Lung microvascular endothelial cell (primary cell): ENCODE measurements around the gene CLK2. TPM values are rescaled to one million over a fixed set of nuclear protein-coding genes. Genes with fewer than 3 reads are reported as not detected.
"Not testable (repeated sequence)": the region's sequence is repeated elsewhere in the genome, so short reads cannot be mapped to it uniquely, and the experiment has no call there.

Experiments used
- DNase-seq, 2 donors: peaks; one replicate each; pipeline versions ENCODE4 v3.0.0 to v3.0.0-alpha.2; 2010; ENCODE audit warnings: low read depth in 2 of 2
- total RNA-seq: library from RNA; depleted of rRNA; stranded (reverse); fragments of >200 nt; gene quantifications from 2 replicates; pipeline ENCODE4 v1.2.1, GENCODE V29; 2014

CLK2 gene
- total RNA-seq, 1 donor from 2014 or later, result 24.0 TPM

DNA sequence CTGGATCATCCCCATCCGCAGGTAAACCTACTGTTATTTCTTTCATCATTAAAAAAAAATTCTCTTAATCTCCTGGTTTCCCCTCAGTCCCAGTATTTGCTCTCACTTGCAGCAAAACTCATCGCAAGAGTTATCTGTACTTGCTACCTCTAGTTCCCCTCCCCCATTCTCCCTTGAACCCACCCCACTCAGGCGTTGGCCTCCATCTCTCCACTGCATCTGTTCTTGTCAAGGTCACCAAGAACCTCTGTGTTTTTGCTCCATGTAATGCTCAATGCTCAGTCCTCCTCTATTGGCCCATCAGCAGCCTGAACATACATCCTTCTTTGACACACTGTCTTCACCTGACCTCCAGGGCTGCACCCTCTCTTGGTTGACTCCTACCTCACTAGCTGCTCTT is 23.4 kb upstream of the CLK2 start:
- no peak for DNase-seq

DNA sequence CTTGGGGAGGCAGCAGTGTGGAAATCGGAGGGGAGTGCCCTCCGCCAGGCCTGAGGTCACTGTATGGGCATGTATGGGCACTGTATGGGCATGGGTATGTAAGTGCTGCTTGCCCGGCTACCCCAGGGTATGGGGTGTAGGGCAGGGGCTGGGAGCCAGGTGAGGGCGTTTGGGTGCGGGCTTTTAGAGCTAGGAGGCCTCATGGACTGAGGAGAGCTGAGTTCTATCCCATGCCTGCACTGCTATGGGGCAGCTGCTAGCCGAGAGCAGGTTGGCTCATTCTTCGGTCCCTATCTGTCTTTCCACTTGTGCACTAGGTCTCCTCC is 22.6 kb upstream of the CLK2 start:
- no peak for DNase-seq

DNA sequence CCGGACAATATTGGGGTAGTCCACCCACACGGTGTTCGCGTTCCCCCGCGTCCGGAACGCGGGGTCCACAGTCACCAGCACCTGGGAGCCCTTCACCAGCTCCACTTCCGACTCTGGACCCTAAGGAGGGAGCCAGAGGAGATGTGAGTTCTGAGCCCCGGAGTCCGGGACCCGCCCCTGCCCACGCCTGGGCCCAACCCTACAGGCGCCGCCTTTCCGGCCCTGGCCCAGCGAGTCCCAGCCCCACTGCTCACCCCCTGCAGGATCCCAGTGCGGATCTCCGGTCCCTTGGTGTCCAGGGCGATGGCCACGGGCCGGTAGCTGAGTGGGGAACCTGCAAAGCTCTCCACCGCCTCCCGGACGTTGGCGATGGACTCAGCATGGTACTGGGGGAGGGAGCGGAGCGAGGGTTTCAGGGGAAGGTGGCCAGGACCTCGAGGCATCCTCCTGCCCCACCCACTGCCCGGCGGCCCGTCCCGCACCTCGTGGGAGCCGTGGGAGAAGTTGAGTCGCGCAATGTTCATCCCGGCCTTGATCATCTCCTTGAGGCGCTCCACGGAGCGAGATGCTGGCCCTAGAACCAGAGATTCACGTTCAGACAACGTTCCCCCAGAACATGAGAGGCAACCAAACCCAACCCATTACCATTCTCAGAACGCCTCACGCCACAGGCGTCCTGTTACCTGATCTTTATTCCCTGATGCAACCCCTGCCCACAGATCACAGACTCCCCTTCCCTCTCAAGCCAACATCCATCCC is 22.1 kb upstream of the CLK2 start:
- no peak for DNase-seq

DNA sequence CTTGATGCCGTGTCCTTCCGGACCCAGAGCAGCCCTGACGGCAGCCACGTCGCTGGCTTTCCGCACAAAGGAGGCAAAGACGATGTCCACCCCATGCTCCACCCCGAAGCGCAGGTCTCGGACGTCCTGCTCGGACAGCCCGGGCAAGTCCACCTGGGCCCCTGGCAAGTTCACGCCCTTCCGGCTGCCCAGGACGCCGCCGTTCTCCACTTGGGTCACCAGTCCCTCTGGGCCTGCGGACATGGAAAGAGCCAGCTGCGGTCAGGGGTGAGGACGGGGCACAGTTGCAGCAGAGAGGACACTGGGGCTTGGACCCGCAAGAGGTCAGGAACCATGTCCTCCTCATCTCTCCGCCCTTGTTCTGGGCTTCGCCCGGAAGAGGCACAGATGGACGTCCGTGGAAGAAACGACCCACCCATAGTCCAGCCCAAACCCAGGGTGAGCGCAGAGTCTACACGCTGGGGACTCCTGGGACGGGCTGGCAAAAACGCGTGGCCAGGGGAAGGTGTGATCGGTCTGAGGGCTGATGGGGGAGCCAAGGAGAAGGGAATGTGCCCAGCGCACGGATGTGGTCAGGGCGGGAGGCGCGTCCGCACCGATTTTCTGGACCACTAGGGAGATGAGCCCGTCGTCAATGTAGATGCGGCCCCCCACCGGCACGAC is 21.3 kb upstream of the CLK2 start:
- DNase-seq, result no peak

DNA sequence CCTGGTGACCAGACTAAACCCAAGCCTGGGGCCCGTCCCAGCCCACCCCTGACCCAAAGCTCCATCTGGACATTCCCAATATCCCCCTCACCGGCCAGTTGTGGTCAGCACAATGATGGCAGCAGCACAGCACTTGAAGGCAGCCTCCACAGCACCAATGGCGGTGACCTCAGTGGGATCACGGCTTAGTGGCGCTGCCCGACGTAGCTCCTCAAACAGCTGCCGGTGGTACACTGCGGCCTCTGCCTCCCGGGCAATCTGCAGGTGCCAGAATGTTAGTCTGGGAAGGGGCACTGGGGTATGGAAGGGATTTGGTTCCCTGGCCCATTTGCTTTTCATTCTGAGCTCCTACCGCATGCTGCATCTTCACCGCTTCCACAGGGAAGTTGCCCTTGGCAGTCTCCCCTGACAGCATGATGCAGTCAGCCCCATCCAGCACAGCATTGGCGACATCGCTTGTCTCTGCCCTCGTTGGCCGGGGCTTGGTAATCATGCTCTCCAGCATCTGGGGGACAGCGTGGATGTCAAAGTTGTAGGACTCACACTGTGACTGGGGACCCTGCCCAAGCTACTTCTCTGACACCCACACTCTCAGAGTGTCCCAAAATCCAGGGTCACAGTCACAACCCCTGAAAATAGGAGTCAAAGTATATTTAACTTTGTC is 19.9 kb upstream of the CLK2 start:
- no peak for DNase-seq

DNA sequence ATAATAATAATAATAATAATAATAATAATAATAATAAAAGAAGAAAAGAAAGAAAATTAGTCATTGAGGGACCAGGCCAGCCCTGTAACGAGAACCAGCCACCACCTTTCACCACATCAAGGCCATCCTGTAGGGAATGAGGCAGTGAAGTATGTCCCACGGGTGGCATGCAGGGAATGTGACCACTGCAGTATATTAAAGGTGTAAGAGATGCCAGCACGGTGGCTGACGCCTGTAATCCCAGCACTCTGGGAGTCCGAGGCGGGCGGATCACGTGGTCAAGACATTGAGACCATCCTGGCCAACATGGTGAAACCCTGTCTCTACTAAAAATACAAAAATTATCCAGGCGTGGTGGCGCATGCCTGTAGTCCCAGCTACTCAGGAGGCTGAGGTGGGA is 17.7 kb upstream of the CLK2 start:
- not testable (repeated sequence) for DNase-seq

DNA sequence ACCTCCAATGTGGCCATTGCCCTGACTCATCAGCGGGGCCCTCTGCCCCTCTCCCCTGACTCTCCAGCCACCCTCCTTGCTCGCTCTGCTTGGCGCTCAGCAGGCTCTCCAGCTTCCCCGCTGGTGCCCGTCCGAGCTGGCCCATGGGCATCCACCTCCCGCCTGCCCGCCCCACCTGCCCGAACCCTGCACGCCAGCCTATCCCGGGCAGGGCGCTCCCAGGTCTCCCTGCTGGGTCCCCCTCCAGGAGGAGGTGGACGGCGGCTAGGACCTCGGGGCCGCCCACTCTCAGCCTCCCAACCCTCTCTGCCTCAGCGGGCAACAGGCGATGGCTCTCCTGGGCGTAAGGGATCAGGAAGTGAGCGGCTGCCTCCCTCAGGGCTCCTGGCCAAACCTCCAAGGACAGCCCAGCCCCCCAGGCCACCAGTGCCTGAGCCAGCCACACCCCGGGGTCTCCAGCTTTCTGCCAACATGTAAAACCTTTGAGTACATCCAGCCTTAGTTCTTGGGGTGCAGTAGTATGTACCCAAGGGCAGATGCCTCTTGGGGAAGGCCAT is 14.8 kb upstream of the CLK2 start:
- no peak for DNase-seq

DNA sequence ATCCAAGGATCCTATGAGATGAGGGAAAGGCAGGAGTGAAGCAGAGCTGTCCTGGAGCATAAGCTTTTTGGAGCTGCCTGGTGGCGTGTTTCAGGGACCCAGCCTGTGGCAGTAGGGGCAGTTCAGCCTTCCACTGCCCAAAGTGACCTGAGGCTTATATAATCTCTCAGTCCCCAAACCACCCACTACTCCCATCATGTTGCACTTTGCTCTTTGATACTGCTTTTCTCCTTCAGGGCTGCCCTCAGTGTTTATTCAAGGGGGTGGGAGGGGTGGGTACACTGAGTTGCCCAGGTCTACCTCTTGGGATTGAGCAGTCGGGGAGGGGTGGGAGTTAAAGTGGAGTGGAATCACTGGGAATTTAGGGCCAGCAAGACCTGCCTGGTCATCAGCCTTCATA is 13.2 kb upstream of the CLK2 start:
- no peak for DNase-seq

DNA sequence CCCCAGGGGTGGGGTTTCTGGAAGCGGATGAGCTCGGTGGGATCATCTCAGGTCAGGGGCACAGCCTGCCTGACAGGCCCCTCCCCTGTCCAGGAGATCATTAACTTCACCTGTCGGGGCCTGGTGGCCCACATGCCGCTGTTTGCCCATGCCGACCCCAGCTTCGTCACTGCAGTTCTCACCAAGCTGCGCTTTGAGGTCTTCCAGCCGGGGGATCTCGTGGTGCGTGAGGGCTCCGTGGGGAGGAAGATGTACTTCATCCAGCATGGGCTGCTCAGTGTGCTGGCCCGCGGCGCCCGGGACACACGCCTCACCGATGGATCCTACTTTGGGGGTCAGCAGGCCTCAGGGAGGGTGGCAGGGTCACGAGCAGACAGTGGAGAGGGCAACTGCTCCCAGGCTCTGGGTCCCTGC is 12.3 kb upstream of the CLK2 start:
- DNase-seq, result no peak

DNA sequence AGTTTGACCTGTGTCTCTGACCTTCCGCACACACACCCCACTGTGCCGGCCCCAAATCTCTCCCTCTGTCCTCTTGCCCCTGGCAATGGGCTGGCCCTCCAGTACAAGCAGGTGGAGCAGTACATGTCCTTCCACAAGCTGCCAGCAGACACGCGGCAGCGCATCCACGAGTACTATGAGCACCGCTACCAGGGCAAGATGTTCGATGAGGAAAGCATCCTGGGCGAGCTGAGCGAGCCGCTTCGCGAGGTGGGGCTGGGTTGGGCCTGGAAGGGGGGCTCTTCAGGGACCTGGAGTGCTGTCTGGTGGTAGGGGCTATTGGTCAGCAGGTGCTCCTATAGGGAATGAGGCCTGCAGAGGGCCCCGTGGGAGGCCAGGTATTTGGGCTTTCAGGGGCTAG is 11.8 kb upstream of the CLK2 start:
- DNase-seq, result no peak

DNA sequence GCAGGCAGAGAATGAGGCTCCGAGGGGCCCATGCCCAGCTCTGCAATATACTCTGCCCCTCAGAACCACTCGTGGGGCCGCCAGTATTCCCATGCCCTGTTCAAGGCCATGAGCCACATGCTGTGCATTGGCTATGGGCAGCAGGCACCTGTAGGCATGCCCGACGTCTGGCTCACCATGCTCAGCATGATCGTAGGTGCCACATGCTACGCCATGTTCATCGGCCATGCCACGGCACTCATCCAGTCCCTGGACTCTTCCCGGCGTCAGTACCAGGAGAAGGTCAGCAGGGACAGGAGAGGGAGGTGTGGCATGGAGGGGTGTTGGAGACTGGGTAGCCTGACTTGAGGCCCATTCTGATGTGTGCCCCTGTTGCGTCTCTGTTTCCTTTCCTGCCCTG is 11.2 kb upstream of the CLK2 start:
- DNase-seq, result no peak

DNA sequence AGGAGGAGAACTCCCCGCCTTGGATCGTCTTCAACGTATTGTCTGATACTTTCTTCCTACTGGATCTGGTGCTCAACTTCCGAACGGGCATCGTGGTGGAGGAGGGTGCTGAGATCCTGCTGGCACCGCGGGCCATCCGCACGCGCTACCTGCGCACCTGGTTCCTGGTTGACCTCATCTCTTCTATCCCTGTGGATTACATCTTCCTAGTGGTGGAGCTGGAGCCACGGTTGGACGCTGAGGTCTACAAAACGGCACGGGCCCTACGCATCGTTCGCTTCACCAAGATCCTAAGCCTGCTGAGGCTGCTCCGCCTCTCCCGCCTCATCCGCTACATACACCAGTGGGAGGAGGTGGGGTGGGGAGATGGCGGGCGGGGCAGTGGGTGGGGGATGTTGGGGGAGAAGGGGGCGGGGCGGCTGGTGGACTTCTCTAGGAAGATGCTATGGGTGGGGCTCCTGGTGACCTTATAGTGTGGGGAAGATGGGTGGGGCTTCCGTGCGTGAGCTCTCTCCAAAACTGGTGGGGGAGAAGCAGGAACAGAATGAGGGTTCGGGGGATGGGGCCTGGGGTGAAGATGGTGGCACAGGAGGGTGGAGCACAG is 9.3 kb upstream of the CLK2 start:
- DNase-seq, result no peak

DNA sequence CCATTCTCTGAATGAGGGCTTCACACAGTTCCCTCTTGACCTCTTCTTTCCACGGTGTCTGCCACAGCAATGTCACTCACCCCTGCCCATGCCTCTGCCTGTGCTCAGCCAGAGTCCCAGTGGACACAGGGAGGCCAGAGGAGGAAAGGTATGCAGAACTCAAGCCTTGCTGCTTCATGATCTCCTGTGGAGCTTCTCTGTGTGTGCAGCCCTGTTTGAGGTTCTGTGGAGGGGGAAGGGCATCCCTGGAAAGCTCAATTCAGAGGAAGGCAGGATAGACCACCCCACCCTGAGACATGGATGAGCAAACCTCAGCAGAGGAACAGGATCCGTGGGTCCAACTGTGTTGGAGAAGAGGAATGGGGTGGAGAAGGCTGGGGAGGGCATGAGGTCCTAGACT is 6.0 kb upstream of the CLK2 start:
- DNase-seq, result no peak

DNA sequence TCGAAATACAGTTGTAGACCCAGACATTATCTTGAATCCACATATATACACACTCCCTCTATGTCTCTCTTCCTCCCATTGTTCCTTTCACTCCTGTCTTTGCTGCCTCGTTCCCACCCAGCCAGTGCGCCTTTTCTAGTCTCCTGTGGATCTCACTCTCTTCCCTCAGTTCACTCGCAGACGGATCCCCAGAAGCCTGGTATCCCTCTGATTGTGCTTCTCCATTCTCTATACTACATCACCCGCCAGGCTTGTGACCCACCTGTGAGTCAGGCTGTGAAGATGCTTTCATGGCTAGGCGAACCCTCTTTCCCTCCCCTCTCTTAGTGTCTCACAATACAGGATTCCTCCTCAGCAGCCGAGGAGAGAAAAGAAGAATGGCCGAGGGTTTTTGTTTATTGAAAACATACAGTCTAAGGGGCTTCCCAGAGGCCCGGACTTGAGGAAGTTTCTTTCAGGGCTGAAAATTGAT is 5.4 kb upstream of the CLK2 start:
- DNase-seq, result no peak

DNA sequence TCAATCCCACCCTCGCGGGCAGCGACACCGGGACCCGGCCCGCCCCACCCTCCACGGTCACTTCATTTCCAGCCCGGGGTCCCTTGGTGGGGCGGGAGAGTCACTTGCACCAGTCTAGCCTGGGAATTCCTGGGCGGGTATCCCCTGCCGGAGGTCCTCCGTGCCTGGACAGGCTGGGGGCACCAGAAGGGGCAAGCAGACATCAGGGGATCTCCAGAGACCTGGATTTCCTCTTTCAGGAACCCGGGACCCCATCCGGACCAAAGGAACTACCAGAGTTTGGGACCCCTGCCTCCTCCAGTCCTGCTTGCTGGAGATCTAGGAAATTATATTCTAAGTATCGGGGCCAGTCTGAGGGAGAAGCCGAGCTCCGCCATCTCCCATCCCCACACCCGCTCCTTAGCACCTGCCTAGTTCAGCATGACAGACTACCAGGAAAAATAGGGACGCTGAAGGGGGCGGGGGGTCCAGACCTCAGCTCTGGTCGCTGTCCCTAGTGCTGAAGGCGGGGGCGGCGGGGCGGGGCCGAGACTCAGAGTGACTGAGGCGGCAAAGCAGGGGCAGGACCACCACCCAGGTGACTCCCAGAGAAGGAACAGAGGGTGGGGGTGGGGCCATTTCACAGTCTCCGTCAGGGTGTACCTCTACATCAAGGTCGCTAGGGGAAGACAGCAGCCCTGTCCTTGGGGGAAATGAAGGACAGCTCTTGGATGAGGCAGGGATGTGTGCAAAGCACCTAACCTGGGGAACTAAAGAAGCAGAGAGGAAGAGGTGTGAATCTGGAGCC is 4.8 kb upstream of the CLK2 start:
- peak; percentile 21 to 42 for DNase-seq

DNA sequence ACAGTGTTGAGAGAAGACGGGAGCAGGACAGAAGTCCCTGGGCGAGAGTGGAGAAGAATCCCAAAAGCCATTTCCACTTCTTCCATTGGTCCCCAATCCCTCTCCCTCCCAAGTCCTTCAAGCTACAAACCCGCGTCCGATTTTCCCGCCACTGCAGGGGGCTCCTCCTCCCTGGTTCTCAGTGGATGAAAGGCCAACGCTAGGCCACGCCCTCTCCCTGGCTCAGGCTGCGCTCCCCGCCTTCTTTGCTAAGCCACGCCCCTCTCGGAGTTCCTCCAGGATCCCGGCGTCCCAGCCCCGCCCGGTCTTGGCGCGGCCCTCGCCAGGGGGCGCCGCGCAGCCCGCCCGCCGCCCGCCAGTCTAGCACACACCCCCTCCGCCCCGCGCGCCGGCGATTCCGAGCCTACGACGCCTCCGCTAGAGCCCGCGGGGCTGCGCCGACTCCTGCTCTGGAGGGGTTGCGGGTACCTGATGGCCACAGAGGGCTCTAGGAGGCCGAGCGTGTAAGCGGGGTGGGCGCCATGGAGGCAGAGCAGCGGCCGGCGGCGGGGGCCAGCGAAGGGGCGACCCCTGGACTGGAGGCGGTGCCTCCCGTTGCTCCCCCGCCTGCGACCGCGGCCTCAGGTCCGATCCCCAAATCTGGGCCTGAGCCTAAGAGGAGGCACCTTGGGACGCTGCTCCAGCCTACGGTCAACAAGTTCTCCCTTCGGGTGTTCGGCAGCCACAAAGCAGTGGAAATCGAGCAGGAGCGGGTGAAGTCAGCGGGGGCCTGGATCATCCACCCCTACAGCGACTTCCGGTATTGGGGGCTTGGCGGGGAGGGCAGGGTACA is 4.0 kb upstream of the CLK2 start, which contains the start of gene HCN3:
HCN3 (plus strand) TSS at position 394 of the 832 bp plus-strand sequence; CDS start at position 522, 128 bp downstream.
- peak; percentile 96 to 97 for DNase-seq

DNA sequence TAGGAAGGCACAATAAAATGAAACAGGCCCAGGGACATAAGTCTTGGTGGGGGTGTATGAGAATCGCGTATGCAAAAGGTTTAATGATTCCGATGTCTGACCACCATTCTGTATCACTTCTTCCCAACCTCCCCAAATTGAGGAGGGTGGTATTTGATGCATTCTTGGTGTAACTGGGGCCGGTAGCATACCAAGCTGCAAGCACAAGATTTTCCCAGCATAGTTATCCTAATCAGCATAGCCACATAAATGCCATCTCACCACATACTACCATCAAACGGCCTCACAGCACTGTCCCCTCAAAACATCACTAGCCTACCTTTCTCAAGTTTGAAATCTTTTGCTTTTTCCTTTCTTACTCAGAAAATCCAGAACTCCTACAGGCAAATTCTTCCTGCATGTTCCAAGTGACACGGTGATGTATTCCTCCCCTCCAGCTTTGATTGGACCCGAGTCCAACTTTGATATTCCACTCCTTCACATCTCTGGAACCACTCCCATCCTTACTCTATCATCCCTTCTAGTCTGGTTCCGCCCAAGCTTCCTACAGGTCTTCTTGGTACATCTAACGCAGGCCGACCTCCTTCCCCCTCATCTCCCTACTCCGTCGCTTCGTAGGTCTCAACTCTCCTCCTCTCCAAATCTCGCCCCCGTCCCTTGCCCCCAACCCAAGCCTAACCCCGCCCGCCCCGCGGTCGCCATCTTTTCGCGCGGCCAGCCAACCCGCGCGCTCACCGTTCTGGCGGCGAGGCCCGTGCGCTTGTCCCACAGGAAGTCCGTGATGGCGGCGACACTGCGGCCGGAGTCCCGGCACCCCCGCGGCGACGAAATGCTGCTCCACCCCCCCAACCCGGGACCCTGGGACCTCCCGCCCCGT is 600 bp downstream of the CLK2 start:
- peak in 1 of 2 donors; percentile 70 for DNase-seq

DNA sequence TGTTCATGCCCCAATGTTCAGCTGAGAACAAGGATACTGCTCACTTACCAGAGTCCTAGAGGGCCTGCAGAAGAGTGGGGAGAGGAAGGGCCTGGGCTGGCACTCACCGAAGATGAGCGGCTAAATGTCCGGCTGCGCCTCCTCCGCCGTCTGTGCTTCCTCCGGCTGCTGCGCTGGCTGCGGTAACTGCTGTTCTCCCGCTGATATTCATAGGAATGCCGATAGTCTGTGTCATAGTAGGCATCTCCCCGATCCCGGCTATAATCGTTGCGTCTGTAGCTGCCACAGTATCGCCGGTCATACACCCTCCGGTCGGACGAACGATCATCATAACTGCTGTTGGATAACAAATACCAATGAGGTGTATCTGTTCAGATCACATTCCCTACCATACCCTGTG is 3.9 kb downstream of the CLK2 start:
- no peak for DNase-seq

DNA sequence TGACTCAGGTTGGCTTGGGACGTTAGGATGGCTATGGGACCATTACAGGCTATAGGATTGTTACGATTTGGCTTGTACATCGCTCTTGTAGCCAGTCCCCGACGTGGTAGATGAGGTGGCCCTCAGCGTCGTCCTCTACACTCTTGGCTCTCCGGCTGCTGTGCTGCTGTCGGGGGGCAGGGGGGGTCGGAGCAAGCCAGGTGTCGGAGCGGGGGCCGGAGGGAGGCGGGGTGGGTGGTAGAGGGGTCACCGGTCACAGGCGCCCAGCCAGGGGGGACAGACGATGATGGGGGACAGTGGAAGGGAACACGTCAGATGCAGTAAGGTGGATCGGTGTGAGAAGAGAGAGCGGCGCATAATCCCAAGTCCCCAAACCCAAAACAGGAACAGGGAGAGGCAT is 4.7 kb downstream of the CLK2 start:
- DNase-seq, result no peak
